ENCODE data around the gene MRPS34. TPM values are rescaled to one million over a fixed set of nuclear protein-coding genes. Genes with fewer than 3 reads are reported as not detected.

The MRPS34 gene
- polyA plus RNA-seq, 1 donor (not counting 4 experiments of a cell fraction or from before 2014, with no cell fraction given): 74.3 TPM

DNA sequence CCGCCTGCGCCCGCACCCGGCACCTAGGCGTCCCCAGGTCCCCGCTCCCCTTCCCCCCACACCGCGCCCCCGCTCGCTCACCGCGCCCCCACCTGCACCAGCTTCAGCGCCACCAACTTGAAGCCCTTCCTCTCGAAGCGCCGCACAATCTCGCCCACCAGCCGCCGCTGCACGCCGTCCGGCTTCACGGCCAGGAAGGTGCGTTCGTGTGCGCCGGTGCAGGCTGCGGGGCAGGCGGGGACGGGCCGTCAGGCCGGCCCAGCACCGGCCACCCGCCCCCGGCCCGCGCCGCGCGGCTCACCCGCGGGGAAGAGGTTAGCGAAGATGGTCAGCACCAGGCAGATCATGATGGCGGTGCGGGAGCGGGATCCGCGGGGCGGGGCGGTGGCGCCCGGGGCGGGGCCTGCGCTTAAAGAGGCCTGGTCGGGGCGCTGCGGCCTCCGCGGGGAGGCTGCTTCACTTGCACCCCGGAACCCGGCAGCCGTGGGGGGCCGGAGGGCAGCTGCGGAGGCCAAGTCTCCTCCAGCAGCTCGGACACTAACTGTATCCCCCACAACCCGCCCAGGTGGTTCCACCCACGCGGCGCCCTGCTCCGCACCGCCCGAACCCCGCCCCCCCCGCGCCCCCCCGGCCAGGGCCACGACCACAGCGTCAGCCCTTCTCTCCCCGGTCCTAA is 1.6 kb downstream of the MRPS34 start, which contains the start of gene NME3:
Gene NME3, minus strand, starts transcription at position 356 of the 676 bp plus-strand sequence. Its CDS starts 9 bp downstream, at position 347.
- peaks cover 2% of the 10 kb centered on the region for H4K20me1 ChIP-seq (ENCODE audit: control insufficient read depth, extremely low read depth, insufficient read depth, low read length)
- H3K4me1 ChIP-seq (ENCODE audit: control insufficient read depth, extremely low read depth, insufficient read depth, low read length): peaks cover 22% of the 10 kb centered on the region
- peak within 1 kb of the TSS; percentile 81 for H3K9ac ChIP-seq (ENCODE audit: control insufficient read depth, extremely low read depth, insufficient read depth, low read length)
- peaks cover 3 to 11% of the 10 kb centered on the region in 2 experiments for H3K36me3 ChIP-seq (ENCODE audit: control insufficient read depth in 2 of 2, extremely low read depth in 1 of 2, insufficient read depth in 2 of 2, low read length in 2 of 2)
- H3K27me3 ChIP-seq (ENCODE audit: control insufficient read depth, extremely low read depth, insufficient read depth, low read length): no peaks in the 10 kb centered on the region
- H3K9me3 ChIP-seq (ENCODE audit: control insufficient read depth, low read depth, low read length): no peaks in the 10 kb centered on the region
- no peaks in the 10 kb centered on the region for H3K9me1 ChIP-seq (ENCODE audit: control insufficient read depth, extremely low read depth, insufficient read depth, low read length)
- peak within 1 kb of the TSS; percentile 99 for H3K4me2 ChIP-seq (ENCODE audit: control insufficient read depth, extremely low read depth, insufficient read depth, low read depth, low read length)
- H3K27ac ChIP-seq (ENCODE audit: control insufficient read depth, insufficient read depth, low read length): peak within 1 kb of the TSS; percentile 76
- FAIRE-seq (no peak), DNase-seq (ENCODE audit: low read depth, low spot score) (no peak)
- no peak within 1 kb of the TSS for H2AFZ ChIP-seq (ENCODE audit: control insufficient read depth, low read length)
- dilution Hi-C loops (cut with MboI; ENCODE audit: extremely low pct_ligation_motif_present, low sequenced_read_pairs): no loop called here
- peaks cover 32% of the 10 kb centered on the region for H3K79me2 ChIP-seq (ENCODE audit: control insufficient read depth, insufficient read depth, low read length)
- H3K4me3 ChIP-seq (ENCODE audit: control insufficient read depth in 2 of 3, extremely low read depth in 1 of 3, insufficient read depth in 2 of 3, low read depth in 1 of 3, low read length in 3 of 3): peak within 1 kb of the TSS; percentile 73 to 75 (median 73)
- no peak for TF ChIP-seq EZH2 (IDR thresholded peaks at IDR 0.05; ENCODE audit: low read length)
- TF ChIP-seq, protein P1, sequence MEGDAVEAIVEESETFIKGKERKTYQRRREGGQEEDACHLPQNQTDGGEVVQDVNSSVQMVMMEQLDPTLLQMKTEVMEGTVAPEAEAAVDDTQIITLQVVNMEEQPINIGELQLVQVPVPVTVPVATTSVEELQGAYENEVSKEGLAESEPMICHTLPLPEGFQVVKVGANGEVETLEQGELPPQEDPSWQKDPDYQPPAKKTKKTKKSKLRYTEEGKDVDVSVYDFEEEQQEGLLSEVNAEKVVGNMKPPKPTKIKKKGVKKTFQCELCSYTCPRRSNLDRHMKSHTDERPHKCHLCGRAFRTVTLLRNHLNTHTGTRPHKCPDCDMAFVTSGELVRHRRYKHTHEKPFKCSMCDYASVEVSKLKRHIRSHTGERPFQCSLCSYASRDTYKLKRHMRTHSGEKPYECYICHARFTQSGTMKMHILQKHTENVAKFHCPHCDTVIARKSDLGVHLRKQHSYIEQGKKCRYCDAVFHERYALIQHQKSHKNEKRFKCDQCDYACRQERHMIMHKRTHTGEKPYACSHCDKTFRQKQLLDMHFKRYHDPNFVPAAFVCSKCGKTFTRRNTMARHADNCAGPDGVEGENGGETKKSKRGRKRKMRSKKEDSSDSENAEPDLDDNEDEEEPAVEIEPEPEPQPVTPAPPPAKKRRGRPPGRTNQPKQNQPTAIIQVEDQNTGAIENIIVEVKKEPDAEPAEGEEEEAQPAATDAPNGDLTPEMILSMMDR (optimal IDR thresholded peaks at IDR 0.05 in 1 of 3, IDR thresholded peaks at IDR 0.05 in 1 of 3, conservative IDR thresholded peaks at IDR 0.05 in 1 of 3; ENCODE audit: extremely low read depth in 1 of 3, insufficient read depth in 2 of 3, low read length in 3 of 3): no peak

DNA sequence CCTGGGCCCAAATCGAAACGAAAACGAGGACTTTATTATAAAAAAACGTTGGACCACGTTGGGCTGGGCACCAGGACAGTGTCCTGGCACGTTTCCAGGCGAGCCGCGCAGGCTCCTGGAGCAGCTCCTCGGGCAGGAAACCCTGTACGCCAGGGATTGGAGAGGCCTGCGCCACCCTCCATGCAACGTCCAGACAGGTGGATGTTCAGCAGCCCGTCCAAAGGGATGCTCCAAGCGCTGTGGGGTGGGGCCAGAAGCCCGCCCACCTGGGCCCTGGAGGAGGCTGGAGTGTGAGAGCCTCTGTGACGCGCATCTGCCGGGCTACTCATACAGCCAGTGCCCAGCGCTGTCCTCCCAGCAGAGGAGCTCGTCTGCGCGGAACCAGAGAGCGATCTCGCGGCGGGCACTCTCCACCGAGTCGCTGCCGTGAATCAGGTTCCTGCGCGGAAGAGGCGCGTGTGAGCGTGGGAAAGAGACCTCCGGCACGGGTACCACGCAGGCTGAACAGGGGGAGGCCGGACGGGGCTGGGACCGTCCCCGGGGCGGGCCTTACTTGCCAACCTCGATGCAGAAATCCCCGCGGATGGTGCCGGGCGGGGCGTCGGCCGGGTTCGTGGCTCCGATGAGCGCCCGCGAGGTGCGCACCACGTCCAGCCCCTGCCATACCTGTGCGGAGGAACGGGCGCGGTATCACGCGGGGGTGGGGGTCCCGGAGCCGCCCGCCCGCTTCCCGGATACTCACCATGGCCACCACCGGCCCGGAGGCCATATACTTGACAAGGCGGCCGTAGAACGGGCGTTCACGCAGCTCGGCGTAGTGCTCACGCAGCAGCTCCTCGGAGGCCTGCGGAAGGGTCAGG is 2.4 kb downstream of the MRPS34 start:
- Histone ChIP-seq H2AFZ (ENCODE audit: control insufficient read depth, low read length) (no peak overlapping the region), H3K9me1 (ENCODE audit: control insufficient read depth, extremely low read depth, insufficient read depth, low read length) (no peaks in the 10 kb centered on the region), H3K36me3 (ENCODE audit: control insufficient read depth in 2 of 2, extremely low read depth in 1 of 2, insufficient read depth in 2 of 2, low read length in 2 of 2) (peaks cover 2 to 13% of the 10 kb centered on the region in 2 experiments), H3K4me2 (ENCODE audit: control insufficient read depth, extremely low read depth, insufficient read depth, low read depth, low read length) (peak overlapping the region; percentile 99), H3K9ac (ENCODE audit: control insufficient read depth, extremely low read depth, insufficient read depth, low read length) (peak overlapping the region; percentile 81), H3K27ac (ENCODE audit: control insufficient read depth, insufficient read depth, low read length) (peak overlapping the region; percentile 36), H3K27me3 (ENCODE audit: control insufficient read depth, extremely low read depth, insufficient read depth, low read length) (no peaks in the 10 kb centered on the region), H3K9me3 (ENCODE audit: control insufficient read depth, low read depth, low read length) (no peaks in the 10 kb centered on the region), H3K79me2 (ENCODE audit: control insufficient read depth, insufficient read depth, low read length) (peaks cover 32% of the 10 kb centered on the region), H4K20me1 (ENCODE audit: control insufficient read depth, extremely low read depth, insufficient read depth, low read length) (peaks cover 2% of the 10 kb centered on the region), H3K4me3 (ENCODE audit: control insufficient read depth in 2 of 3, extremely low read depth in 1 of 3, insufficient read depth in 2 of 3, low read depth in 1 of 3, low read length in 3 of 3) (peak overlapping the region; percentile 51 to 75 (median 73)), H3K4me1 (ENCODE audit: control insufficient read depth, extremely low read depth, insufficient read depth, low read length) (peaks cover 22% of the 10 kb centered on the region)
- FAIRE-seq (no peak), DNase-seq (ENCODE audit: low read depth, low spot score) (no peak)
- TF ChIP-seq, protein P1 (optimal IDR thresholded peaks at IDR 0.05 in 1 of 3, IDR thresholded peaks at IDR 0.05 in 1 of 3, conservative IDR thresholded peaks at IDR 0.05 in 1 of 3; ENCODE audit: extremely low read depth in 1 of 3, insufficient read depth in 2 of 3, low read length in 3 of 3): no peak
- no peak for TF ChIP-seq EZH2 (IDR thresholded peaks at IDR 0.05; ENCODE audit: low read length)
- dilution Hi-C loops (cut with MboI; ENCODE audit: extremely low pct_ligation_motif_present, low sequenced_read_pairs): no loop called here

Measured in keratinocyte (primary cell).